Tibial artery (tissue), 4 donors: ENCODE data around the gene TSSK3.

Experiments
- DNase-seq, 2 donors: peaks; one replicate each; pipeline ENCODE4 v3.0.0-alpha.2; 2019
- H3K27ac ChIP-seq, 2 donors: fragments of 200-600 bp; sonication (generic) in 1 of 2; 1 replicate in 1 of 2; 2 replicates in 1 of 2; pipeline ENCODE4 v1.5.1; 2018 to 2019; ENCODE audit warnings: mild to moderate bottlenecking in 1 of 2
- H3K27me3 ChIP-seq, 2 donors: fragments of 200-600 bp; sonication (generic) in 1 of 2; one replicate each; pipeline versions ENCODE4 v1.5.1 to v1.6.0; 2016 to 2019
- H3K36me3 ChIP-seq, 3 donors: fragments of 200-600 bp; sonication (generic) in 2 of 3; one replicate each; pipeline ENCODE4 v1.5.1; 2016 to 2019; ENCODE audit warnings: mild to moderate bottlenecking in 2 of 3
- H3K4me1 ChIP-seq, 4 donors: fragments of 200-600 bp; sonication (generic) in 2 of 4; 1 replicate in 3 of 4; 2 replicates in 1 of 4; pipeline ENCODE4 v1.5.1; 2016 to 2019
- H3K4me3 ChIP-seq, 2 donors: fragments of 200-600 bp; sonication (generic) in 1 of 2; 1 replicate in 1 of 2; 2 replicates in 1 of 2; pipeline ENCODE4 v1.5.1; 2018 to 2019; ENCODE audit warnings: mild to moderate bottlenecking in 2 of 2
- H3K9me3 ChIP-seq, 3 donors: fragments of 200-600 bp; sonication (generic) in 1 of 3; one replicate each; pipeline ENCODE4 v1.5.1; 2016 to 2019
- CTCF ChIP-seq, 2 experiments: fragments of 200-600 bp in 1 of 2; fragments of 450-650 bp in 1 of 2; IDR thresholded peaks; one replicate each; pipeline ENCODE4 v1.5.1; 2017 to 2019; ENCODE audit warnings: antibody characterized with exemption in 2 of 2, mild to moderate bottlenecking in 1 of 2, moderate library complexity in 1 of 2
- intact Hi-C: fragments of 100-400 bp; cut with DNase I; formaldehyde crosslinking; loops from one replicate; pipeline ENCODE4 v1.15.0; 2023; ENCODE audit warnings: low total_unique reads

TSSK3 gene

GRCh38 chr1:32329931-32330466 lies 32.3 kb upstream of the TSSK3 start:
- Histone ChIP-seq H3K9me3 (no peaks in the 10 kb centered on the region), H3K4me1 (peaks cover 0 to 7% (median 4%) of the 10 kb centered on the region in 4 donors), H3K27me3 (peaks cover 0 to 3% of the 10 kb centered on the region in 2 donors), H3K27ac (no peak overlapping the region), H3K36me3 (peaks cover 73 to 80% (median 75%) of the 10 kb centered on the region in 3 donors), H3K4me3 (no peak overlapping the region)
- intact Hi-C loops: no loop called here
- TF ChIP-seq CTCF (IDR thresholded peaks at IDR 0.05): no peak
- DNase-seq: no peak

GRCh38 chr1:32330558-32331151 lies 31.7 kb upstream of the TSSK3 start:
- Histone ChIP-seq H3K9me3 (no peaks in the 10 kb centered on the region), H3K27me3 (peaks cover 0 to 10% of the 10 kb centered on the region in 2 donors), H3K4me1 (peaks cover 0 to 13% (median 11%) of the 10 kb centered on the region in 4 donors), H3K4me3 (no peak overlapping the region), H3K36me3 (peaks cover 67 to 75% (median 69%) of the 10 kb centered on the region in 3 donors), H3K27ac (no peak overlapping the region)
- intact Hi-C loops: no loop called here
- TF ChIP-seq CTCF (IDR thresholded peaks at IDR 0.05): no peak
- DNase-seq: no peak

GRCh38 chr1:32331549-32331948 lies 30.8 kb upstream of the TSSK3 start:
- DNase-seq: no peak
- Histone ChIP-seq H3K4me1 (peaks cover 0 to 21% (median 19%) of the 10 kb centered on the region in 4 donors), H3K27ac (no peak overlapping the region), H3K36me3 (peaks cover 58 to 66% (median 60%) of the 10 kb centered on the region in 3 donors), H3K9me3 (no peaks in the 10 kb centered on the region), H3K27me3 (peaks cover 0 to 12% of the 10 kb centered on the region in 2 donors), H3K4me3 (no peak overlapping the region)
- intact Hi-C loops: no loop called here
- TF ChIP-seq CTCF (IDR thresholded peaks at IDR 0.05): no peak

- H3K27me3 ChIP-seq: peaks cover 0 to 12% of the 10 kb centered on the region in 2 donors
- peaks cover 0 to 30% (median 21%) of the 10 kb centered on the region in 4 donors for H3K4me1 ChIP-seq
- no peak overlapping the region for H3K4me3 ChIP-seq
- intact Hi-C loops: no loop called here
- no peak for TF ChIP-seq CTCF (IDR thresholded peaks at IDR 0.05)
- DNase-seq: no peak
- no peaks in the 10 kb centered on the region for H3K9me3 ChIP-seq
- peaks cover 48 to 57% (median 51%) of the 10 kb centered on the region in 3 donors for H3K36me3 ChIP-seq
- H3K27ac ChIP-seq: no peak overlapping the region
Observed at GRCh38 chr1:32332290-32333079, 29.9 kb upstream of the TSSK3 start.

GRCh38 chr1:32333251-32333963 lies 28.9 kb upstream of the TSSK3 start:
- Histone ChIP-seq H3K4me1 (peaks cover 0 to 37% (median 21%) of the 10 kb centered on the region in 4 donors), H3K36me3 (peaks cover 42 to 47% (median 44%) of the 10 kb centered on the region in 3 donors), H3K9me3 (no peaks in the 10 kb centered on the region), H3K27ac (no peak overlapping the region), H3K27me3 (peaks cover 0 to 12% of the 10 kb centered on the region in 2 donors), H3K4me3 (no peak overlapping the region)
- no peak for DNase-seq
- TF ChIP-seq CTCF (IDR thresholded peaks at IDR 0.05): no peak
- intact Hi-C loops: no loop called here
